ENCODE results near the gene STK35.

STK35 gene

GRCh38 chr20:2168946-2169345, 67.3 kb downstream of the STK35 start:
- no peak for TF ChIP-seq EGR1 (IDR thresholded peaks at IDR 0.05)
- no peak for TF ChIP-seq USF1 (IDR thresholded peaks at IDR 0.05)
- no peak for TF ChIP-seq NFIC (IDR thresholded peaks at IDR 0.05)
- no peak for TF ChIP-seq TCF12 (IDR thresholded peaks at IDR 0.05; ENCODE audit: low read depth)

GRCh38 chr20:2169456-2170088, 67.9 kb downstream of the STK35 start:
- no peak for TF ChIP-seq EP300 (IDR thresholded peaks at IDR 0.05; ENCODE audit: borderline replicate concordance)
- no peak for TF ChIP-seq TEAD4 (IDR thresholded peaks at IDR 0.05)
- TF ChIP-seq, protein P1, sequence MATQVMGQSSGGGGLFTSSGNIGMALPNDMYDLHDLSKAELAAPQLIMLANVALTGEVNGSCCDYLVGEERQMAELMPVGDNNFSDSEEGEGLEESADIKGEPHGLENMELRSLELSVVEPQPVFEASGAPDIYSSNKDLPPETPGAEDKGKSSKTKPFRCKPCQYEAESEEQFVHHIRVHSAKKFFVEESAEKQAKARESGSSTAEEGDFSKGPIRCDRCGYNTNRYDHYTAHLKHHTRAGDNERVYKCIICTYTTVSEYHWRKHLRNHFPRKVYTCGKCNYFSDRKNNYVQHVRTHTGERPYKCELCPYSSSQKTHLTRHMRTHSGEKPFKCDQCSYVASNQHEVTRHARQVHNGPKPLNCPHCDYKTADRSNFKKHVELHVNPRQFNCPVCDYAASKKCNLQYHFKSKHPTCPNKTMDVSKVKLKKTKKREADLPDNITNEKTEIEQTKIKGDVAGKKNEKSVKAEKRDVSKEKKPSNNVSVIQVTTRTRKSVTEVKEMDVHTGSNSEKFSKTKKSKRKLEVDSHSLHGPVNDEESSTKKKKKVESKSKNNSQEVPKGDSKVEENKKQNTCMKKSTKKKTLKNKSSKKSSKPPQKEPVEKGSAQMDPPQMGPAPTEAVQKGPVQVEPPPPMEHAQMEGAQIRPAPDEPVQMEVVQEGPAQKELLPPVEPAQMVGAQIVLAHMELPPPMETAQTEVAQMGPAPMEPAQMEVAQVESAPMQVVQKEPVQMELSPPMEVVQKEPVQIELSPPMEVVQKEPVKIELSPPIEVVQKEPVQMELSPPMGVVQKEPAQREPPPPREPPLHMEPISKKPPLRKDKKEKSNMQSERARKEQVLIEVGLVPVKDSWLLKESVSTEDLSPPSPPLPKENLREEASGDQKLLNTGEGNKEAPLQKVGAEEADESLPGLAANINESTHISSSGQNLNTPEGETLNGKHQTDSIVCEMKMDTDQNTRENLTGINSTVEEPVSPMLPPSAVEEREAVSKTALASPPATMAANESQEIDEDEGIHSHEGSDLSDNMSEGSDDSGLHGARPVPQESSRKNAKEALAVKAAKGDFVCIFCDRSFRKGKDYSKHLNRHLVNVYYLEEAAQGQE (IDR thresholded peaks at IDR 0.05; ENCODE audit: low read depth) = no peak
- no peak for TF ChIP-seq RAD21 (IDR thresholded peaks at IDR 0.05; ENCODE audit: low read depth)
- TF ChIP-seq CREB1 (IDR thresholded peaks at IDR 0.05; ENCODE audit: low read depth) = no peak
- no peak for TF ChIP-seq MAX (IDR thresholded peaks at IDR 0.05)
- TF ChIP-seq CEBPB (IDR thresholded peaks at IDR 0.05) = no peak
- no peak for TF ChIP-seq YY1 (IDR thresholded peaks at IDR 0.05; ENCODE audit: low read depth)
- TF ChIP-seq ZBTB7A (IDR thresholded peaks at IDR 0.05; ENCODE audit: low read depth) = no peak
- no peak for TF ChIP-seq EGR1 (IDR thresholded peaks at IDR 0.05)
- no peak for TF ChIP-seq TAF1 (IDR thresholded peaks at IDR 0.05; ENCODE audit: low read depth)
- TF ChIP-seq USF1 (IDR thresholded peaks at IDR 0.05) = no peak
- TF ChIP-seq NFIC (IDR thresholded peaks at IDR 0.05) = no peak
- no peak for TF ChIP-seq TCF12 (IDR thresholded peaks at IDR 0.05; ENCODE audit: low read depth)
- TF ChIP-seq FOXM1 (IDR thresholded peaks at IDR 0.05; ENCODE audit: borderline replicate concordance, low read depth) = no peak

GRCh38 chr20:2170404-2170803, 68.8 kb downstream of the STK35 start:
- TF ChIP-seq CEBPB (IDR thresholded peaks at IDR 0.05) = no peak
- TF ChIP-seq MAX (IDR thresholded peaks at IDR 0.05) = no peak
- TF ChIP-seq ZBTB7A (IDR thresholded peaks at IDR 0.05; ENCODE audit: low read depth) = no peak
- TF ChIP-seq FOXM1 (IDR thresholded peaks at IDR 0.05; ENCODE audit: borderline replicate concordance, low read depth) = no peak
- no peak for TF ChIP-seq RAD21 (IDR thresholded peaks at IDR 0.05; ENCODE audit: low read depth)
- no peak for TF ChIP-seq USF1 (IDR thresholded peaks at IDR 0.05)
- TF ChIP-seq, protein P1 (IDR thresholded peaks at IDR 0.05; ENCODE audit: low read depth) = no peak
- no peak for TF ChIP-seq TCF12 (IDR thresholded peaks at IDR 0.05; ENCODE audit: low read depth)
- no peak for TF ChIP-seq CREB1 (IDR thresholded peaks at IDR 0.05; ENCODE audit: low read depth)
- TF ChIP-seq EP300 (IDR thresholded peaks at IDR 0.05; ENCODE audit: borderline replicate concordance) = no peak
- no peak for TF ChIP-seq NFIC (IDR thresholded peaks at IDR 0.05)
- no peak for TF ChIP-seq YY1 (IDR thresholded peaks at IDR 0.05; ENCODE audit: low read depth)

GRCh38 chr20:2171266-2171790, 69.7 kb downstream of the STK35 start:
- TF ChIP-seq CREB1 (IDR thresholded peaks at IDR 0.05; ENCODE audit: low read depth) (no peak), ZBTB7A (IDR thresholded peaks at IDR 0.05; ENCODE audit: low read depth) (no peak), FOXM1 (IDR thresholded peaks at IDR 0.05; ENCODE audit: borderline replicate concordance, low read depth) (no peak), MAX (IDR thresholded peaks at IDR 0.05) (no peak), RAD21 (IDR thresholded peaks at IDR 0.05; ENCODE audit: low read depth) (no peak), EGR1 (IDR thresholded peaks at IDR 0.05) (no peak), TAF1 (IDR thresholded peaks at IDR 0.05; ENCODE audit: low read depth) (no peak)
- TF ChIP-seq, protein P1 (IDR thresholded peaks at IDR 0.05; ENCODE audit: low read depth) = no peak

All from Ishikawa (cell line).